ENCODE data around the gene DYRK4.

The DYRK4 gene

GRCh38 chr12:4564818-4565217 lies 2.8 kb downstream of the DYRK4 start:
- DNase-seq (ENCODE audit: low read depth in 2 of 2, low spot score in 1 of 2): no peak

- no peak for DNase-seq (ENCODE audit: low read depth in 2 of 2, low spot score in 1 of 2)
Observed at GRCh38 chr12:4566474-4566873, 4.5 kb downstream of the DYRK4 start.

- no peak for DNase-seq (ENCODE audit: low read depth in 2 of 2, low spot score in 1 of 2)
Observed at GRCh38 chr12:4567073-4567881, 5.3 kb downstream of the DYRK4 start.

GRCh38 chr12:4569261-4569660 lies 7.3 kb downstream of the DYRK4 start:
- DNase-seq (ENCODE audit: low read depth in 2 of 2, low spot score in 1 of 2): no peak

- no peak for DNase-seq (ENCODE audit: low read depth in 2 of 2, low spot score in 1 of 2)
Observed at GRCh38 chr12:4572680-4573079, 10.7 kb downstream of the DYRK4 start.

GRCh38 chr12:4579305-4580102 lies 17.5 kb downstream of the DYRK4 start:
- no peak for DNase-seq (ENCODE audit: low read depth in 2 of 2, low spot score in 1 of 2)

GRCh38 chr12:4580281-4580688 lies 18.3 kb downstream of the DYRK4 start:
- DNase-seq (ENCODE audit: low read depth in 2 of 2, low spot score in 1 of 2): no peak

- no peak for DNase-seq (ENCODE audit: low read depth in 2 of 2, low spot score in 1 of 2)
Observed at GRCh38 chr12:4584281-4584680, 22.3 kb downstream of the DYRK4 start.

- no peak for DNase-seq (ENCODE audit: low read depth in 2 of 2, low spot score in 1 of 2)
Observed at GRCh38 chr12:4584896-4585295, 22.9 kb downstream of the DYRK4 start.

- no peak for DNase-seq (ENCODE audit: low read depth in 2 of 2, low spot score in 1 of 2)
Observed at GRCh38 chr12:4586500-4586899, 24.5 kb downstream of the DYRK4 start.

GRCh38 chr12:4587108-4587507 lies 25.1 kb downstream of the DYRK4 start:
- no peak for DNase-seq (ENCODE audit: low read depth in 2 of 2, low spot score in 1 of 2)

- DNase-seq (ENCODE audit: low read depth in 2 of 2, low spot score in 1 of 2): no peak
Observed at GRCh38 chr12:4588916-4589315, 26.9 kb downstream of the DYRK4 start.

GRCh38 chr12:4589941-4590340 lies 27.9 kb downstream of the DYRK4 start:
- DNase-seq (ENCODE audit: low read depth in 2 of 2, low spot score in 1 of 2): no peak

GRCh38 chr12:4591180-4591687 lies 29.2 kb downstream of the DYRK4 start:
- DNase-seq (ENCODE audit: low read depth in 2 of 2, low spot score in 1 of 2): no peak

- no peak for DNase-seq (ENCODE audit: low read depth in 2 of 2, low spot score in 1 of 2)
Observed at GRCh38 chr12:4595881-4596280, 33.9 kb downstream of the DYRK4 start.

- DNase-seq (ENCODE audit: low read depth in 2 of 2, low spot score in 1 of 2): no peak
Observed at GRCh38 chr12:4603421-4603820, 41.4 kb downstream of the DYRK4 start.

- no peak for DNase-seq (ENCODE audit: low read depth in 2 of 2, low spot score in 1 of 2)
Observed at GRCh38 chr12:4603946-4604345, 41.9 kb downstream of the DYRK4 start.

- peak; percentile 51 to 62 for DNase-seq (ENCODE audit: low read depth in 2 of 2, low spot score in 1 of 2)
Observed at GRCh38 chr12:4604684-4605193, 42.7 kb downstream of the DYRK4 start.

- DNase-seq (ENCODE audit: low read depth in 2 of 2, low spot score in 1 of 2): no peak
Observed at GRCh38 chr12:4607056-4607455, 45.0 kb downstream of the DYRK4 start.

- DNase-seq (ENCODE audit: low read depth in 2 of 2, low spot score in 1 of 2): no peak
Observed at GRCh38 chr12:4609071-4609470, 47.1 kb downstream of the DYRK4 start.

- DNase-seq (ENCODE audit: low read depth in 2 of 2, low spot score in 1 of 2): no peak
Observed at GRCh38 chr12:4610481-4610880, 48.5 kb downstream of the DYRK4 start.

- no peak for DNase-seq (ENCODE audit: low read depth in 2 of 2, low spot score in 1 of 2)
Observed at GRCh38 chr12:4615667-4616066, 53.7 kb downstream of the DYRK4 start.

Data from stimulated activated CD8-positive, alpha-beta memory T cell treated with anti-CD3 and anti-CD28 coated beads, Interleukin-4, amount 100 ng/mL, for 4 hours (primary cell).